Fibroblast of lung (primary cell): ENCODE results near the gene HBG1. TPM values are rescaled to one million over a fixed set of nuclear protein-coding genes. Genes with fewer than 3 reads are reported as not detected.
"Not testable (repeated sequence)": the region's sequence is repeated elsewhere in the genome, so short reads cannot be mapped to it uniquely, and the experiment has no call there.

Experiments
- DNase-seq, 2 donors: peaks; one replicate each; pipeline versions ENCODE4 v3.0.0 to v3.0.0-alpha.2; 2010; ENCODE audit warnings: low read depth in 2 of 2
- H2AFZ ChIP-seq: 2 replicates; pipeline ENCODE4 v1.5.1; 2012; ENCODE audit warnings: low read length, control low read depth, inconsistent platforms
- H3K27ac ChIP-seq: 2 replicates; pipeline ENCODE4 v1.5.1; 2011; ENCODE audit warnings: low read length, control low read depth; ENCODE audit not compliant: insufficient read depth
- H3K27me3 ChIP-seq: 2 replicates; pipeline ENCODE4 v1.5.1; 2011; ENCODE audit warnings: mild to moderate bottlenecking, low read length; ENCODE audit not compliant: control insufficient read depth, insufficient read depth
- H3K36me3 ChIP-seq: 2 replicates; pipeline ENCODE4 v1.5.1; 2011; ENCODE audit warnings: low read length; ENCODE audit not compliant: control insufficient read depth, insufficient read depth
- H3K4me1 ChIP-seq: 2 replicates; pipeline ENCODE4 v1.5.1; 2011; ENCODE audit warnings: low read length; ENCODE audit not compliant: control insufficient read depth, insufficient read depth; ENCODE audit errors: extremely low read depth
- H3K4me2 ChIP-seq: 2 replicates; pipeline ENCODE4 v1.5.1; 2011; ENCODE audit warnings: low read length, control low read depth; ENCODE audit not compliant: insufficient read depth; ENCODE audit errors: extremely low read depth
- H3K4me3 ChIP-seq, 4 experiments: fragments of 200-600 bp in 1 of 4; sonication (generic) in 1 of 4; replicated peaks in 1 of 4; 2 replicates each; pipeline ENCODE4 v1.5.1; 2011 to 2016; ENCODE audit warnings: low read length in 4 of 4, low read depth in 3 of 4, mild to moderate bottlenecking in 3 of 4, control low read depth in 2 of 4, inconsistent platforms in 1 of 4, mixed read lengths in 1 of 4; ENCODE audit not compliant: insufficient read depth in 1 of 4; ENCODE audit errors: control extremely low read depth in 1 of 4
- H3K79me2 ChIP-seq: 2 replicates; pipeline ENCODE4 v1.5.1; 2012; ENCODE audit warnings: mild to moderate bottlenecking, low read length, inconsistent platforms; ENCODE audit not compliant: control insufficient read depth, insufficient read depth
- H3K9ac ChIP-seq: 2 replicates; pipeline ENCODE4 v1.5.1; 2011; ENCODE audit warnings: mild to moderate bottlenecking, low read length, control low read depth; ENCODE audit not compliant: insufficient read depth
- H3K9me3 ChIP-seq: 2 replicates; pipeline ENCODE4 v1.5.1; 2012; ENCODE audit warnings: low read depth, low read length; ENCODE audit not compliant: control insufficient read depth, insufficient read depth
- H4K20me1 ChIP-seq: 2 replicates; pipeline ENCODE4 v1.5.1; 2011; ENCODE audit warnings: low read length; ENCODE audit not compliant: control insufficient read depth, insufficient read depth; ENCODE audit errors: extremely low read depth
- EZH2 ChIP-seq: IDR thresholded peaks from 2 replicates; pipeline ENCODE4 v1.5.1; 2012; ENCODE audit warnings: low read length, control low read depth, mild to moderate bottlenecking; ENCODE audit errors: missing control alignments
- polyA minus RNA-seq: library from RNA; depleted of rRNA, polyadenylated mRNA; stranded (reverse); fragments of >200 nt; gene quantifications from 2 replicates; pipeline ENCODE4 v1.2.3, GENCODE V29; 2011; ENCODE audit warnings: low replicate concordance
- polyA plus RNA-seq, 2 donors: library from polyadenylated mRNA; depleted of rRNA in 1 of 2; stranded (reverse) in 1 of 2; unstranded in 1 of 2; fragments of >200 nt; gene quantifications; 2 replicates each; pipeline ENCODE4 v1.2.1, GENCODE V29; 2011 to 2012; ENCODE audit warnings: missing spikeins in 1 of 2
- total RNA-seq: library from RNA; depleted of rRNA; stranded (reverse); fragments of >200 nt; gene quantifications from 2 replicates; pipeline ENCODE4 v1.2.1, GENCODE V29; 2014
- TF ChIP-seq, protein P1 (sequence below), 2 donors: IDR thresholded peaks in 1 of 2; conservative IDR thresholded peaks in 1 of 2; 1 replicate in 1 of 2; 2 replicates in 1 of 2; pipeline ENCODE4 v1.5.1; 2011 to 2012; ENCODE audit warnings: low read length in 2 of 2, control low read depth in 1 of 2, inconsistent platforms in 1 of 2, low read depth in 1 of 2, mild to moderate bottlenecking in 1 of 2

Gene HBG1
- not detected in 2 replicates for total RNA-seq
- 0.41 and 0.46 TPM in 2 replicates for polyA plus RNA-seq
- not detected in 2 replicates for polyA plus RNA-seq (2012)
- 0.74 TPM in 1 of 2 replicates, not detected in the other for polyA minus RNA-seq

- H3K36me3 ChIP-seq, H3K27ac ChIP-seq, H3K4me2 ChIP-seq, H2AFZ ChIP-seq, H4K20me1 ChIP-seq, H3K4me3 ChIP-seq, H3K4me1 ChIP-seq, H3K9me3 ChIP-seq, H3K9ac ChIP-seq, H3K79me2 ChIP-seq, H3K27me3 ChIP-seq: not testable (repeated sequence)
- DNase-seq, result peak in 1 of 2 donors; percentile 35
Measured at GRCh38 chr11:5249807-5250396, at the start of gene HBG1. Gene HBG1 (minus strand): TSS chr11:5249857. CDS start chr11:5249804, 53 bp downstream.

DNA sequence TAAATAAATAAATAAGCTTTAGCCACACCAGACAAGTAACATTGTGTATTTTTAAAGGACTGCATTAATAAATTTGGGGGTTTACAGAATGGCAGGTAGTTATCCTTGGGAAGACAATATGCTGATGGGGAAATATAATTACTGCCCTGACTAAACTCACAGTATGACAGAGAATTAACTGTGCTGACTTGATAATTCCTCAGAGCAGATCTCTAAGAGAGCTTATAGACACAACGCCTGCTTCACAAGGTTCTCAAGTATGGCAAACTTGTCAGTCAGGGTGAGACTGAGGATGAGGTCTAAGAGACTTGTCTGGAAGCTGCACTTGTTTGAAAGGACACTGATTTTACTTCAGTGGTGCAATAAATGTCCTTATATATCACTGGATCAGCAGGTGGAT, 48.8 kb upstream of the HBG1 start:
- no peaks in the 10 kb centered on the region for H3K27me3 ChIP-seq
- TF ChIP-seq, protein P1, sequence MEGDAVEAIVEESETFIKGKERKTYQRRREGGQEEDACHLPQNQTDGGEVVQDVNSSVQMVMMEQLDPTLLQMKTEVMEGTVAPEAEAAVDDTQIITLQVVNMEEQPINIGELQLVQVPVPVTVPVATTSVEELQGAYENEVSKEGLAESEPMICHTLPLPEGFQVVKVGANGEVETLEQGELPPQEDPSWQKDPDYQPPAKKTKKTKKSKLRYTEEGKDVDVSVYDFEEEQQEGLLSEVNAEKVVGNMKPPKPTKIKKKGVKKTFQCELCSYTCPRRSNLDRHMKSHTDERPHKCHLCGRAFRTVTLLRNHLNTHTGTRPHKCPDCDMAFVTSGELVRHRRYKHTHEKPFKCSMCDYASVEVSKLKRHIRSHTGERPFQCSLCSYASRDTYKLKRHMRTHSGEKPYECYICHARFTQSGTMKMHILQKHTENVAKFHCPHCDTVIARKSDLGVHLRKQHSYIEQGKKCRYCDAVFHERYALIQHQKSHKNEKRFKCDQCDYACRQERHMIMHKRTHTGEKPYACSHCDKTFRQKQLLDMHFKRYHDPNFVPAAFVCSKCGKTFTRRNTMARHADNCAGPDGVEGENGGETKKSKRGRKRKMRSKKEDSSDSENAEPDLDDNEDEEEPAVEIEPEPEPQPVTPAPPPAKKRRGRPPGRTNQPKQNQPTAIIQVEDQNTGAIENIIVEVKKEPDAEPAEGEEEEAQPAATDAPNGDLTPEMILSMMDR (conservative IDR thresholded peaks at IDR 0.05 in 1 of 2, IDR thresholded peaks at IDR 0.05 in 1 of 2; ENCODE audit: low read depth in 1 of 2, low read length in 2 of 2), result no peak
- no peak for TF ChIP-seq EZH2
- H3K4me3 ChIP-seq, result no peak overlapping the region
- no peaks in the 10 kb centered on the region for H4K20me1 ChIP-seq
- H3K9me3 ChIP-seq, result no peaks in the 10 kb centered on the region
- H3K4me1 ChIP-seq, result peaks cover 2% of the 10 kb centered on the region
- DNase-seq, result no peak
- H3K27ac ChIP-seq, result no peak overlapping the region
- H3K4me2 ChIP-seq, result no peak overlapping the region
- H3K36me3 ChIP-seq, result no peaks in the 10 kb centered on the region
- no peak overlapping the region for H3K9ac ChIP-seq
- H3K79me2 ChIP-seq, result no peaks in the 10 kb centered on the region
- no peak overlapping the region for H2AFZ ChIP-seq

GRCh38 chr11:5297721-5298323, 48.2 kb upstream of the HBG1 start:
- no peak for TF ChIP-seq EZH2
- TF ChIP-seq, protein P1 (conservative IDR thresholded peaks at IDR 0.05 in 1 of 2, IDR thresholded peaks at IDR 0.05 in 1 of 2; ENCODE audit: low read depth in 1 of 2, low read length in 2 of 2), result no peak
- H2AFZ ChIP-seq, result peak overlapping the region; percentile 23
- peak; percentile 13 to 15 for DNase-seq

GRCh38 chr11:5294342-5294995, 44.8 kb upstream of the HBG1 start:
- H3K4me1 ChIP-seq, H3K79me2 ChIP-seq, H3K4me3 ChIP-seq, H2AFZ ChIP-seq, H3K9ac ChIP-seq, H3K27me3 ChIP-seq, H3K36me3 ChIP-seq, DNase-seq, H3K9me3 ChIP-seq, H3K27ac ChIP-seq, H3K4me2 ChIP-seq, H4K20me1 ChIP-seq: not testable (repeated sequence)

More at GRCh38 chr11:5297721-5298323, 48.2 kb upstream of the HBG1 start:
- Histone ChIP-seq H4K20me1 (no peaks in the 10 kb centered on the region), H3K9me3 (no peaks in the 10 kb centered on the region), H3K4me1 (peaks cover 2% of the 10 kb centered on the region), H3K36me3 (no peaks in the 10 kb centered on the region), H3K4me2 (no peak overlapping the region), H3K27me3 (no peaks in the 10 kb centered on the region), H3K9ac (no peak overlapping the region), H3K27ac (no peak overlapping the region), H3K79me2 (no peaks in the 10 kb centered on the region), H3K4me3 (no peak overlapping the region)
